Jurkat, Clone E6-1 (cell line): ENCODE data around the gene KDM2B.

Experiments
- DNase-seq: peaks from one replicate; pipeline ENCODE4 v3.0.0-alpha.2; 2011; ENCODE audit warnings: low read depth, low spot score
- H3K4me3 ChIP-seq: 2 replicates; pipeline ENCODE4 v1.5.1; 2011; ENCODE audit warnings: mild to moderate bottlenecking, low read length, control low read depth, moderate library complexity

The KDM2B gene

DNA sequence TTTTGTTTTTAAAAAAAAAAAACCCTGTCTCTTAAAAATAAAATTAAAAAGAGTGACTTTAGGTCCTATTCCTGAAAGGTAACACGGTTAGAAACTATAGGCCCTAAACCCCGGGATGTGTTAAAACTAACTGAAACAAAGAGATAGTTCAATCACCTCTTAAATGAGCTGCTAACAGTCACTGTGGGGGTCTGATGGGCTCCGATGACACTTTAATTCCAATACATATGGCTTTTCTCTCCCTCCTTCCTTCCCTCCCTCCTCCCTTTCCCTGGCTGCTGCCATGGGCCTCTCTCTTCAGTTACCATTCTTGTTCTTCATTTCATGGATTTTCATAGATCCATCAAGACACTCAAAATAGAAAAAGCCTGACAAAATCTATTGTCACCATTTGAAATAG, 104.3 kb downstream of the KDM2B start:
- DNase-seq: no peak
- no peak overlapping the region for H3K4me3 ChIP-seq

DNA sequence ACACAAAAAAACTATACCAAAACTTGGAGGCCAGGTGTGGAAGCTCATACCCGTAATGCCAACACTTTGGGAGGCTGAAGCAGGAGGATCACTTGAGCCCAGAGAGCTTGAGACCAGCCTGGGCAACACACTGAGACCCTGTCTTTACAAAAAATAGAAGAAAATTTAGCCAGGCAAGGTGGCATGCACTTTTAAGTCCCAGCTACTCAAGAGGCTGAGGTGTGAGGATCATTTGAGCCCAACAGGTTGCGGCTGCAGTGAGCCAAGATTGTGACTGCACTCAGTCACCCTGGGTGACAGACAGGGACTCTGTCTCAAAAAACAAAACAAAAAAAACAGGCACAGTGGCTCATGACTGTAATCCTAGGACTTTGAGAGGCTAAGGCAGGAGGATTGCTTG, 105.5 kb downstream of the KDM2B start:
- no peak overlapping the region for H3K4me3 ChIP-seq
- DNase-seq: no peak

DNA sequence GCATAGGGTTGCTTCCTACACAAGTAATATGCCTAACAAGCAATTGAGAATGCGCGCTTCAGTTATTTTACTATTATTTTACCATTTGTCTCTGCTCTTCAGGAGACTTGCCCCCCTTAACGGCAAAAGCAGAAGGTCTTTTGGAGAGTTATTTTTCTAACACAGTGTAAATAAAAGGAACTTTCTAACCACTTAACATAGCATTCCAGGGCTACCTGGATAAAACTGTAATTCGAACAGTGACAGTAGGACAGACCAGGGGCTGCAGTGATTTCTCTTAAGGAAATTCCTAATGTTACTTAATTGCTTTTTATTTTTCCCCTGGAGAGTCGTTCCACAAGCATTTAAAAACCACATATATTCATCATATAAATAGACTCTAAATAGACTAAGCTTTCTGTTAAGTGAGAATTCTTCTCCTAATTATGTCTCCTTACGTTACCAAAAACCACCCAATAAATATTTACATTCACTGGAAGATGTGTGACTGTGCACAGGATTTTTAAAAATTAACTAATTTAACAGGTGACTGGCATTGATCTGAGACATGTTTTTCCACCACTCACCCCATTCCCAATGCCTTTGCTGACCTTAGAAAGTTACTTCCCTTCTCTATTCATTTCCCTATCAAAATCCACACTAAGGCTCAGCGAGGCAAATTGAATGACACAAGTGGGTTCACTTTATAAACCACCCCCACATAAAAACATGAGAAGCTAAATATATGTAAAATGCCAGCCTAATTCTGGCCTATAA, 108.5 kb downstream of the KDM2B start:
- no peak overlapping the region for H3K4me3 ChIP-seq
- no peak for DNase-seq

DNA sequence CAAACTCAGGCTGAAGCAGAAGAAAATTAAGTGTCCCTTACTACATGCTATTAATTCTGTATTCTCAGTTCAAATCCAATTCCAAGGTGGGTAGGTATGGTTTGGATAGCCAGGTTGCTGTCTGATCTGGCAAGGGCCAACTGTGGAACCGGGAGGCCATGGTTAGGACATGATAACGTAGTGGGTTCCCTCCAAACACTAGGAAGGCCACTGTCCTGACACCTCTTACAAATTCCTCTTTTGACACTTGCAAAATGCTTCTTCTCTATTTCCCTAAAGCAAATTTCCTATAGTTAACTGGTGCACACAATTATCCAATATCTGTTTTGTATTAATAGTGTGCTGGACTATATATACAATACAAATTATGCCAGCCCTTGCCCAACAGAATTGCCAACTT, 110.1 kb downstream of the KDM2B start:
- H3K4me3 ChIP-seq: no peak overlapping the region
- DNase-seq: no peak

DNA sequence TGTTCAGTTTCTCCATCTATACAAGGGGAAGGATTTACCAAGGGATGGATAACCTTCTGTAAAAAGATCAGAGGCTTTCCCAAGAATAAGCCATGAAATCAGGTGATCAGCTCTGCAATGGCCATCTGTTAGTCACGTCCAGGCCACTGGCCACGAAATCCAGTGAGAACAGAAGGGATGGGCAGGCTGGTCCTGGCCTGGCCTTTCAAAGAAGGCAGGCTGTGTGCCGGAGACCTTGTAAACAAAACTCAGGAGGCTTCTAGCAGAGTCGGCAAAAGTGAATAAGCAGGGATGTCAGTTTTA, 112.4 kb downstream of the KDM2B start:
- H3K4me3 ChIP-seq: no peak overlapping the region
- DNase-seq: no peak

DNA sequence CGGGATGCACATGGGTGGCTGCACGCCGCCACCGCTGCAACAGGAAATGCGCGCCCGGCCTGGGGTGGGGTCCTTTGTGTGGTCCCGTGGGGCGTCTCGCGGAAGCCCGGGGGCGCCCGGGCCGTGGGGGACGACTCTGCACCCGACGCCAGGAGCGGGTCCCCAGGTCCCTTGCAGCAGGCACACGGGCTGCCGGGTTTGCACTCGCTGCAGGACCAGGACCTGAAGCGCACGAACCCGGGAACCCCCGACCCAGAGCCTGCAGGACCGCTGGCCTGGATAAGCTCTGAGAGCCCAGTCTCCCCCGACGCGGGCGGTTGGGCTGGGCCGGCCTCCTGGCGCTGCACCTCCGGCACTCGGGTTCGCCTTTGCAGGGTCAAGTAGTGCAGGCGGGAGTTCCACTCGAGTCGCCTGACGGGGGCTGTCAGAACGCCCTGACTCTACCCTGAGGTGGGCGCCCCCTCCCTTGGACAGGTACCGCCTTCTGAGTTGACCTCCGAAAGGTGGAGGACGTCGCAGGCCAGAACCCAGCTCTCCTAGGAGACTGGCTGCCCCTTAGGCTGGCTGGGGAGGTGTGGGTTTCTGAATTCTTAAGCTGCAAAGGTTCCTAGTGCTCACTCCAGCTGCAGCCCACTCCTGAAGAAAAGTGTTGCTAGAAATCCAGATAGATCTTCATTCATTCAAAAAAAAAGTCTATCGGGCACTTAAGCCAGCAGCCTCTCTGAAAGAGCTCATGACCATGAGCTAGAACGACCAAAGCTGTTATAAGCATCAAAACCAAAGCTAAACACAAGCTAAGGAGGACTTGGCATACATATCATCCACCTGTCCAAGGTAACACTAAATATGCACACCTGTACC, 113.0 kb downstream of the KDM2B start:
- peak overlapping the region; percentile 58 for H3K4me3 ChIP-seq
- no peak for DNase-seq

DNA sequence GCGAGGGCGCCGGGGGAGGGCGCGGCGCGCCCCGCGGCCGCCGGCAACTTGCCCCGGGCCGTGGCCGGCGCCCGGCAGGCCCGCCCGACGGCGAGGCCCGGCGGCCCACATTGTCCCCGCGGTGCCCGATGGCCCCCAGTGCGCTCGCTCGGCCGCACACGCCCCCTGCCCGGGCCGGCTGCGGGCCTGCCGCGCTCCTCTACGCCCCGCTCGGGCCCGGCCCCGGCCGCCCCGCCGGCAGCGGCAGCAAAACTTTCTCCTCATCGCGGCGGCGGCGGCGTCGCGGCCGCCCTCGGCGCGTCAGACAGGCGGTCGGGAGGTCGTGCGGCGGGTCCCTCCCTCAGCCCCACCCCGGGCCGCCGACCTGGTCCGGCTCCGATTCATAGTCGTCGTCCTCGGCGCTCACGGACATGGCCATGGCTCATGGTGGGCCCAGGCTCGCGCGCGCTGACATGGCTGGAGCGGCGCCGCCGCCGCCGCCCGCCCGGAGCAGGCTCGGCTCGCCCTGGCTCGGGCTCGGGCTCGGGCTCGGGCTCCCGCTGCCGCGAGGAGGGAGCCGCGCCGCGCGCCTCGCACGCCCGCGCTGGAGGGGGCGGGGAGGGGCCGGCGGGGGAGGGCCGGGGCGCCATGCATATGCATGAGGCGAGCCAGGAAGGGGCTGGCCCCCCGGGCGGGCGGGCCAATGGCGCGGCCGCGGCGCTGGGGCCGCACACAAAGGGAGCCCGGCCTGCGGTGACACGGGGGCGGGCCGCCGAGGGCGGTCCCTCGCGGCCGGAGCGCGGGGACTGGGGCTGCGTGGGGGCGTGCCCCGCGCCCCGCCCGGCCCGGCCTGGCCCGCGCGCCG, 113.8 kb downstream of the KDM2B start:
- peak; percentile 84 for DNase-seq
- peak overlapping the region; percentile 74 for H3K4me3 ChIP-seq

DNA sequence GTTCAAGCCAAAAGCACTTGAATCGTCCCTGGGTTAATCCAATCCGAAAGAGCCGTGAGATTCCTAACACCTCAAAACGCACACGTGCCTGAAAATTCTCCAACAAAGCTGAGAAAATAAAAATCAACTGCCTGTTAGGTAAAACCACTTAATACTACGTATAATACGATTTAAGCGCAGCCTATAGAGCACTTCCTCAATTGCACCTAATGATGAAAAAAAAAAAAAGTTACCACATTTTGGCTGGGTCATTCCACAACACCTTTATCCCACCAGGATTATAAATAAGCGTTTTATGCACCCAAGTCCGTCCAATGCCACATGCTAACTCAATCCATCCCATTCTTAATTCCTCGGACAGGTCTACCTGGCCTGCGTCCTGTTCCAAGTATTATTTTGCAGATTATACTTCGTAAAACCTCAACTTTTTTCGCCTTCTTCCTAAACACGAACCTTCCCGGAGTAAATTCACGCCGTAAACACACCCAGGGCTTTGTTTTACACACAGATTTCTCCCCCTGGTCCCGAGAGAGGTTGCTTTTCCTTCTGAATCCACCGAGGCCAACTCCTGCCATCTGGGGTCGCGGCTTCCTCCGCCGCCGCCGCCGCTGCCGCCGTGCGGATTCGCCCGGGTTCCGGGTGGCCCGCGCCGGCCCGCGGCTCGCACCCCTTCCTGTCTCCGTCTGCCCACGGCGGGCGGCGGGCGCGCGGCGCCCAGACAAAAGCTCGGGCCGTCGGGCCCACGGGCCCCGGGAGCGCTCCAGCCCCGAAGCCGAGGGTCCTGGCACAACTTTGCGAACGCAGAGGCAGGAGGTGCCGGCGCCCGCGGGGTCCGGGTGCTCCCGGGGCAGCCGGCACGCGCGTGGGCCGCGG, 114.7 kb downstream of the KDM2B start:
- no peak for DNase-seq
- peak overlapping the region; percentile 74 for H3K4me3 ChIP-seq

DNA sequence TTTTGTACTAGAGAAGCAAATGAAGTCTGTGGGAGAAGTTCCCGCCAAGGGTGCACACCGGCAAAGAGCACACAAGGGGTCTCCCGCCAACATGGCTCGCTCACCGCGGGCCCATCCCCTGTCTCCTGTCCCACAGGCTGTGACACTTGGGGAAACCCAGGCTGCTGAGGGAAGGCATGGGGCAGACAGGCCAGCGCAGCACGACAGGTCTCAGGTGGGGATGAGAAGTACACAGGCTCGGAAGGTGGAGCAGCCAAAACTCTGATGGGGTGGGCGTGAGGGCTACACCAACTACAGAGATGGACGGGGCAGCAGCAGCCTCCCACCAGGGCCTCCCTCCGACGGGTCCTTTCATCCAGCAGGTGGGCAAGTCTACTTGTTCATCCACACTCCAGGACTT, 116.5 kb downstream of the KDM2B start:
- no peak for DNase-seq
- no peak overlapping the region for H3K4me3 ChIP-seq

DNA sequence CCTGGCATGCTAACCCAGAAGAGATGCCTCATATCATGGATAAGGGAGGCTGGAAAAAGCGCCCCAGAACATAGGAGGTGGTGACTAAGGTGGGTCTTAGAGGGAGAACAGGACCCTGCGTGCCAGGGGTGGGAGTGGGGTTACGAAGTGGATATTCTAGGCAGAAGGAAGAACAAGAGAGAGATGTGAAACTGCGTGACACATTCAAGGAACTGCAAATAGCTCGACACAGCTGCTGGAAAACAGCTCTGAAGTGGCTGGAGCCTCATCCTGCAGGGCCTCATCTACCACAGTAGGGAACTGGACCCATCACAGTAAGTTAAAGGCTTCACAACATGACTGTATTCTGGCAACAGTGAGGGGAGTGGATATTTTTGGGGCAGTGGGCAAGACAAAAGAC, 119.8 kb downstream of the KDM2B start:
- no peak for DNase-seq
- no peak overlapping the region for H3K4me3 ChIP-seq

DNA sequence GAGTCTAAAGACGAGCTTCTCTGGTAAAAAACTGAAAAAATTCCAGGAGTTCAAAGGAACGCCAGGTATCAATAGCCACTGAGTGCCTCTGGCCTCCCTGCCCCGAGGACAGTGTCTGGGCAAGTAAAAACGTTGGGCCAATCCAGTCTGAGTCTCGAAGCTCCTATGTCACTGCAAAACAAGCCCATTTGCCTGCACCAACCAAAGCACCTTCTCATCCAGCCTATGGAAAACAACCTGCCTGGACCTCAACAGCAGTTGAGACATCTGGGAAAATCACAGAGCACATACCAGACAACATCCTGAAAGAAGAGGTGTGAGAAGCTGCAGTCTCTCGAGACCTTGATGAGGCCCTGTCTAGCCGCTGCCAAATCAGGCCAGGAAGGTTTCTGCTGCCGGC, 124.3 kb downstream of the KDM2B start:
- DNase-seq: no peak
- H3K4me3 ChIP-seq: no peak overlapping the region

DNA sequence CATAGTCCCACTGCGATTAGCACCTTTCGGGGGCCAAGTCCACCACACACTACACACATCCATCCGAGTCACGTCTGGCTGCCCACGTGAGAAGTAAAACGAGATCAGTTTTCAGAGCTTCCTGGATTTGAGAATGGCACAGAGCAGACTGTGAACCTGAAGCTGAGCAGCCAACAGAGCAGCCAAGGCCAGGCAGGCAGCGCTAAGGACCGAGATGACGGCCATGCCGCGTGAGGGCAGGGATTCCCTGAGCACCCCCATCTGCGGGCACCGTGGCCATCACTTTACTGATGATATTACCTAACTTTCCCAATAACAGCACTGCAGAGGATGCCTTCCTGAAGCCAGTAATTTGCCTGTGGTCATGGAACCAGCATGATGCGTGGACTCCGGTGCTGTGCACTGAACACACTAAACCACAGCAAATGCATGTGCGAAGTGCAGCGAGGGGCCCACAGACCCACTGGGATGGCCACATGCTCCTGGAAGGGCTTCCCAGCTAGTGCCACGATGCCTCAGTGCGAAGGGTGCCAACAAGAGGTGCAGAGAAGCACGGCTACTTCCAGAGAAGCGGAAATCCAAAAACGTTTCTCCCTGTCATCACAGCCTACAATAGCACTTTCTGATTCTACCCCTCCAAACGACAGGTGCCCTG, 124.9 kb downstream of the KDM2B start:
- DNase-seq: no peak
- H3K4me3 ChIP-seq: no peak overlapping the region

DNA sequence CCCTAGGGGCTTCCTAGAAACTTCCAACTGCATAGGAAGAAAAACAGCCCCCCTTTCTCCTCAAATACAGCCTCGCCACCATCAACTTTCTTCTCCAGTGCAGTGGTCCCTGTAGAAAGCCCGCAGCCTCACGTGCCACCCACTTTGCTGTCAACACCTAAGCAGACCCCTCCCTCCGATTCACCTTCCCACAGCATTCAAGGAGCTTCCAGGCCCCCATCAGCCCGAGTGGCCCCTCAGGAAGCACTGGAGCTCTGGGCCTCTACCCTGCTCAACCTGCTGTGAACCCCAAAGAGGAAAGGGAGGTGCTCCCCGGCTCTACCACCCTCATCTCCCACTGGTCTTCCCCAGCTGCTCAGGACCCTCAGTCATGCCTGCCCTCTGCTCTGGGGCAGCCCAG, 125.9 kb downstream of the KDM2B start:
- DNase-seq: no peak
- no peak overlapping the region for H3K4me3 ChIP-seq

DNA sequence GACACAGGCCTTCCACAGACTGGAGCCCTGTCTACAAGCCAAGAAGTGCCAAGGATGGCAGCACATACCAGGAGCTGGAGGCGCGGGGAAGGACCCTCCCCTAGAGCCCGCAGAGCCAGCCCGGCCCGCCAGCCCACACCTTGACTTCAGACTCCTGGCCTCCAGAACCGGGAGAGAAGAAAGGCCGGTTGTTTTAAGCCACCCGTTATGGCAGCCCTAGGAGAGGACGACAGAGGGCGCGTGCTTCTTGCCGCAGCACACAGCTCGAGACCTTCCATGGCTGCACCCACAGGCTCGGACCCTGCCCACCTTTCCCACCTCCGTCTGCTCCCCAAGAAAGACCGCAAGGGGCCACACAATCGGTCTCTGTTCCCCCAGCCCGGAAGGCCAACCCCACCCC, 127.2 kb downstream of the KDM2B start:
- DNase-seq: no peak
- no peak overlapping the region for H3K4me3 ChIP-seq

DNA sequence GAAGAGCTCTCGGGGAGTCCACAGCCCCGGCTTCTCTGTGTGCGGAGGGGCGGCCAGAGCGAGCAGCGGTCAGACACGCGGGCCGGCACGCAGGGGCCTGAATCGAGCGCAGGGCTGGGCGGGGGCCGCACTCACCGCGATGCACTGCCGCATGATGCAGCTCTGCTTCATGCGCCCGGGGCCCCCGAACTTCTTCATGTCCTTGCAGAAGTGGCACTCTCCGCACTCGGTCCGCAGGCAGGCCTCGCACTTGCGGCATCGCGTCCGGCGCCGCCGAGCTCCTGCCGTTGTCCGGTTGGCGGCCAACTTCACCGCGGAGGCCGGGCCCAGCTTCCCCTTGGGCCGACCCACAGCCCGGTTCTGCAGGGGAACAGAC, 127.8 kb downstream of the KDM2B start:
- no peak for DNase-seq
- H3K4me3 ChIP-seq: no peak overlapping the region

DNA sequence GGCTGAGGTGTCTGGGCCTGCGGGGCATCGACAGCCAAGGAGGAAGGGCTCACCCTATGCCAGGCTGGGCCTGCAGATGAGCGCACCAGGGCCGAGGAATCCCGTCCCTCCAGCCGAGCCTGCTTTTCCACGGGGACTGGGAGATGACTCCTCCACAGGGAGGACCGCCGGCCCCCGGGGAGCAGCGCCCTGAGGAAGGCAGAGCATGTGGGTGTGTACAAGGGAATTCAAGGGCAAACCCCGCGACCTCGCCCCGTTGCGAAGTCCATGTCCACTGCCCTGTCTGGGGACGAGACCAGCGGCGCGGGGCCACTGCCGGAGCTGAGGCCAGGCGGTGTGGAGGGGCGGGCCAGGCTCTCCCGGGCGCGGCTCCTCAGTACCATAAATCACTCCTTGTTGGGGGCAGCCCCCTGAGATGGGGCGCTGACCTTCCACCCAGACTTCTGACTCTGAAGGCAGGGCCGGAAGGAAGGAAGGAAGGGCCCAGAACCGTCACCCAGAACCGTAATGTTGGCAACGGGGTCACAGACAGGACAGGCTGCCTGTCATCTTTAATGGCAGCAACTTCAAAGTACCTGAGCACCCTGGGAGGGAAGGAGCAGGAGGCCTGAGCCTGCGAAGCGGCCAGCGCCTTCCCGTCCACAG, 128.4 kb downstream of the KDM2B start:
- H3K4me3 ChIP-seq: no peak overlapping the region

DNA sequence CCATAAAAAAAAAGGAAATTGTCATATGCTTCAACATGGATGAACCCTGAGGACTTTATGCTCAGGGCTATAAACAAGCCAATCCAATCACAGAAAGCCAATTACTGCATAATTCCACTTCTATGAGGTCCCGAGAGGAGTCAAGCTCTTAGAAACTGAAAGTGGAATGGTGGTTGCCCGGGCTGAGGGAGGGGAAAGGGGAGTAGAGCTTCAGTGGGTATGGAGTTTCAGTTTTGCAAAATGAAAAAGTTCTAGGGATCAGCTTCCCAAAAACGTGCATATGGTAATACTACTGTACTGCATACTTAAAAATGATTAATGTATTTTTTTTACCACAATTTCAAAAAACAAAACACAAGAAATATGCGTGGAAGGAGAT, 128.9 kb downstream of the KDM2B start:
- no peak for DNase-seq
- no peak overlapping the region for H3K4me3 ChIP-seq

More for the DNA sequence above, 128.4 kb downstream of the KDM2B start:
- DNase-seq: no peak

DNA sequence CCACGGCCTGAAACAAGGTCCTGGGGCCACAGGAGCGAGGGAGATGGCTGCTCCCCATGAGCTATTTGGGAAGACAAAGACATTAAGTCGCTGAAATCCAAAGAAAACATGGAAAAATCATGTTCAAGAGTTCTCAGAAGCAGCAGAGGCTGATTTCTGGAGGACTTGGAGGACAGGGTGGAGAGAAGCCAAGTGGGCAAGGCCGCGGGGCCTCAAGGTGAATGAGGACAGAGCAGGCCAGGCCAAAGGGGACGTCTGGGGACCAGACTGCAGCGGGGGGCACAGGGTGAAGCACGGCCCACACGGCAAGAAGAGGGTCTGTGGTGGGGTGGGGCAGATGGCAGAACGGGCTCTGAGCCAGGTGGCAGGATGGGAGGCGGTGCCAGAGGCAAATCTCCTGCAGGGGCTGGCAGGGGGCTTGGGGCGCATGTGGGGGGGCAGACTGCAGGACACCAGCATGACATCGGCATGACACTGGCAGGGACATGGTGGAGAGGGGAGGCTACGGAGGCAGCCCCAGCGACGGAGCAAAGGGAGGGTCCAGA, 132.0 kb downstream of the KDM2B start:
- H3K4me3 ChIP-seq: no peak overlapping the region
- no peak for DNase-seq
